NCI-H748 (cell line): Measurements from ENCODE around the gene NME4.

ENCODE experiments used
- DNase-seq: peaks from one replicate; lab custom pipeline; 2025; ENCODE audit not compliant: unreplicated experiment; lab: John Stamatoyannopoulos, UW

The NME4 gene

GRCh38 chr16:363110-363765 is 33.8 kb upstream of the NME4 start:
- no peak for DNase-seq

- DNase-seq, result no peak
Measured at GRCh38 chr16:363766-364490, 33.1 kb upstream of the NME4 start.

DNA sequence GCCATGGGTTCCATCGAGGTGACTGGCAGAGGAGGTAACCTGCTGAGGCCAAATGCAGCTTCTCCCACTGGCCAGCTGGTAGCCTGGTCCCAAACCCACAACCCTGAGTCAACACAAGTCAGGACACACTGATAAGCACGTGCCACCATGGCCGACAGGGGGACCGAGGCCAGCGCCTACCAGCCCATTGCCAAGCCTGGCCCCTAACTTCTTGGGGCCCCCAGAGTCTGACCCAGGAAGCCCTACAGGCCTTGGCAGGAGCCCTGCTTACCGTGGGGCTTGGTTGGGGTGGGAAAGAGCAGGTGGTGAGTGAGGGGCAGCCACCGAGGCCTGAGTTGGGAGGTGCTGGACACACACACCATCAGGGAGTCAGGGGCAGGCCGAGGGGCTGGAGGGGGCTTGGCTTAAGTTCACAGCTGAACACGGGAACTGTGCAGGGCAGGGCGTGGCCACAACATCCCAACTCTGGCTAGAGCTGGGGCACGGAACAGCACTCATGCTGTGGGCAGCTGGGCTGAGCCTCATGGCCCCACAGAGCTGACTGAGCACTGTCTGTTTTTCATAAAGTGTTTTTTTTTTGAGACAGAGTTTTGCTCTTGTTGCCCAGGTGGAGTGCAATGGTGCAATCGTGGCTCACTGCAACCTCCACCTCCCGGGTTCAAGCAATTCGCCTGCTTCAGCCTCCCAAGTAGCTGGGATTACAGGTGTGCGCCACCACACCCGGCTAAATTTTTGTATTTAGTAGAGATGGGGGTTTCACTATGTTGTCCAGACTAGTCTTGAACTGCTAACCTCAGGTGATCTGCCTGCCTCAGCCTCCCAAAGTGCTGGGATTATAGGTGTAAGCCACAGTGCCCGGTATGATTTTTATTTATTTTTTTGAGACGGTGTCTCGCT is 32.2 kb upstream of the NME4 start:
- no peak for DNase-seq

DNA sequence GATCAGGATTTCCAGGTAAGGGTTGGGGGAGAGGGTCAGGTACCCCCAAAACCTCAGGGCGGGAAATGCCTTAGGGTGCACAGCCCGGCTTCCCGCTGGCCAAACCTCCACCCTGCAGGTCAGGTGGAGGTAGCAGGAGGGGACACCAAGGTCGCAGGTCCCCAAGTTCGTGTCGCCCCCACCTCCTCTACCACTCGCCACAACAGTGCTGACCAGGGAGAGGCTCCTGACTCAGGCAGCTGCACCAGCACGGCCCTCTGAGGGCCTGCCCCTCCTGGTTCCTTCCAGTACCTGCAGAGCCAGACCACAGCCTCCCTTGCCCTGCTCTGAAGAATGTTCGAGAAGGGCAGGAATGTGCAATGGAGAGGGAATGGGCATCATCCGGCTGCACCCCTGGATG is 30.5 kb upstream of the NME4 start:
- DNase-seq, result no peak

GRCh38 chr16:367333-367903 is 29.6 kb upstream of the NME4 start:
- DNase-seq, result no peak

GRCh38 chr16:368388-369158 is 28.4 kb upstream of the NME4 start:
- no peak for DNase-seq

DNA sequence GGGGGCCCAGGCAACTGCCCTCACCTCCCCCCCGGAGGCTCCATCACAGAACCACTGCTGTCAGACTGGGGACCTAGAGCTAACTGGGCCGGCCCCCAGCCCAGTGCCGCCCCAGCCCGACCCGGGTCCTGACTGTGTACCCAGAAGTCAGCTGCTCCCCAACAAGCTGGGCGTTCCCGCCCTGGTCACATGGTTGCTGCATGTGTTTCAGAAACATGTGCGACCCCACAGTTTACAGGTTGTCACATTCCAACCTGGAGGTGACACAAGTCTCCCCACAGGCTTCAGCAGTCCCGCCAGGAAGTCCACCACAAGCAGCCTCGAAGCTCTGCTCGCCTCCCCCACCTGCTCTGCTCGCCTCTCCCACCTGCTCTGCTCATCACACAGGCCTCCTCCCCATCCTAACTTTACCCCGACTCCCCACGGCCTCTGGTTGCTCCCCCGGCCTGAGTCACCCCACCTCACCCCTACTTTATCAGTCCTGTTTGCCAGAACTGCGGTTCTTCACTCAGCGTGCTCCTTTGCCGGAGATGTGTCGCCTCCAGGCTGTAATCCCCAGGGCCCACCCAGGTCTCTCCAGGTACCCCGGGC is 27.6 kb upstream of the NME4 start:
- no peak for DNase-seq

DNA sequence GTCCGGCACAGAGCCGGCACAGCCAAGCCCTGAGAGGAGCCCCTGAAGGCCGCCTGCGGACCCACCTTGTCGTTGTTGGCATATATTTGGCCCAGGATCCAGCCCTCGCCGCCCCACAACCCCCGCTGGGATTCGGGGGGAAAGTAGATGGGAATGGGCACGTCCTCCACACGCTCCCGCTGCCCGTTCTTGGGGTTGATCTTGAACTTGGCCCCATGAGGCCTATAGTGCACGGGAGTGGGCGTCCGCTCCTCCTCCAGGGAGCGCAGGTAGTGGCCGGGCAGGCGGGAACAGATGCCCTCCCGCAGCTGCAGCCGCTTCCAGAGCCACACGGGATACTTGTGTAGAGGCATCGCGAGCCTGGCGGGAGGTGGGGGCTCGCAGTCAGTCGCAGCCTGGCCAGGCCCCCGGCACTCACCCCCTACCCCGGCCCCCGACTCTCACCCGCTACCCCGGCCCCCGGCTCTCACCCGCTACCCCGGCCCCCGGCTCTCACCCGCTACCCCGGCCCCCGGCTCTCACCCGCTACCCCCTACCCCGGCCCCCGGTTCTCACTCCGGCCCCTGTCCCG is 27.0 kb upstream of the NME4 start:
- DNase-seq, result no peak

GRCh38 chr16:370443-370842 is 26.6 kb upstream of the NME4 start, which contains the start of gene MRPL28:
MRPL28 (minus strand) TSS chr16:370538; CDS start chr16:370218, 320 bp downstream.
- peak; percentile 89 for DNase-seq

DNA sequence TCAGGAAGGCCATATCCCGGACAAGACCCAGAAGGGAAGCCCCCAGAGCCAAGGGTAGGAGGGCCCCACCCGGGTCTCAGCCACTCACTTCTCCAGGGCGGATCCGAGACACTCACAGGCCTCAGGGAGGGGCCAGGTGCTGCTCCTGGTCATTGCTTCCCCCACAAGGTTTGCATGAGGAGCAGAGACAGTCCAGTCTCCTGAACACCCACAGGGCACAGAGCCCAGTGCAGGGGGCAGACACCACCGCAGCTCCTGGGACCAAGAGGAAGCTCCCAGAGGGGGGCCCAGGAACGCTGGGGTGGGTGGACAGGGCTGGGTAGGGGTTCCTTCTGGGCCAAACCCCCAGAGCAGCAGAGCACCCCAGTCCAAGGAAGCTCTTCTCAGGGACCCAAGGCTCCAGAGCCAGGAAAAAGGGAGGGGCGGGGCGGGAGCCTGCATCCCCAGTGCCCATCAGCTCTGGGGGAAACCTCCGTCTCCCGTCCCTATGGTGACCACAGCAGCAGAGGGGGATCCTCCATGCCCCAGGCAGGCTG is 26.0 kb upstream of the NME4 start:
- no peak for DNase-seq

DNA sequence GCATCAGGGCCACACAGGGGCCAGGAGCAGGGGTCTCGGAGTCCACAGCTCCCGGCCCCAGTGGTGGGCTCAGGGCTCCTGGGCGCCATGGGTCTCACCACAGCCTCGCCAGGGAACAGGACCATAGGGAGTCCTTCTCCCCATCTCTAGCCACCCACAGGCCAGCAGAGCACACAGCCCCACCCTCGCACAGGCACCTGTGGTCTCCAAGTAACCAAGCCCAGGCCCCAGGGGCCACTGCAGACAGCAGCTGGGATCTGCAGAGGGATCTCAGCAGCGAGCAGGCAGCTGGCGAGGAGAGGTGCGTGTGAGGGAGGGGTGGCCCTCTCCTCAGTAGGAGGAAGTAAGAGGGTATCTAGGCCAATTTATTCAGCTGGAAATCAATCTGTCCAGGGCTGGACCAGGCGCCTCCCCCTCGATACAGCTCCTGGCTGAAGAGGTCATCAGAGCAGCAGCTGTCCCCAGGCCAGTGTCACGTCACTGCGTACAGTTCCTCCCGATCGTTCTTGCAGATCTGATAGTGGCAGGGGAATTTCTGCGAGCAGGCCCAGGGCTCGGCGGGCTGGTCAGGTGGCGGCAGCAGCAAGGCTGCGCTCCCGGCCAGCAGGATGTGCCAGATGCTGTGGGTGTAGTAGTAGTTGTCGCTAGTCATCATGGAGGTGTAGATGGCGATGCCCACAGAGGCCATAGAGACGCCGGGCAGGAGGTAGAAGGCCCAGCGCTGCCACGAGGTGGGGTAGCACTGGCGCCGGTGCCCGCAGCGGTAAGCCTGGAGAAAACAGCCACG is 25.3 kb upstream of the NME4 start:
- DNase-seq, result no peak

GRCh38 chr16:372302-372983 is 24.6 kb upstream of the NME4 start:
- DNase-seq, result no peak

DNA sequence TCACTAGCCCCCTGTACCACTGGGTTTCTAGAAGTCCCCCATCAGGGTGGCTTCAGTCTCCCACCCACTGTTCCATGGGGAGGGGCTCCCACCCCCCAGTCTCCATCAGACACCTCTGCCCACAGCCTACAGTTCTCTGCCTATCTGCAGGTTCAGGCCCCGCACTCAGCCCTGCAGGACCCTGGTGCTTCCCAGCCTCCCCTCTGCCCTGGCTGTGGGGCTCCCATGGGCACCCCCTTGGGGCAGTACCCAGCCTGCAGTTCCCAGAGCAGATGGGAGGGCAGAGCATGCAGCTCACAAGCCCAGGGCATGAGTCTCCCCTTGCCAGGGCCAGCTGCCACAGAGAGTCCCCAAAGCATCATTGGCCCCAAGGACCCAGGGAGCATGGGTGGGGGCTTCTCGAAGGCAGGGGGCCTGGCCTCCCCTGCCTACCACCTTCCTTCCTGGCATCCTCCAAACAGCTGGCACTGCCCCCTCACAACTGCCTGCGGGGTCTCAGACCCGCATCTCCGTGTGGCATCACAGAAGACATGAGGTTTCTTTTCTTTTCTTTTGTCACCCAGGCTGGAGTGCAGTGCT is 23.9 kb upstream of the NME4 start:
- no peak for DNase-seq

- DNase-seq, result no peak
Measured at GRCh38 chr16:373848-374615, 23.0 kb upstream of the NME4 start.

GRCh38 chr16:374616-374926 is 22.4 kb upstream of the NME4 start:
- no peak for DNase-seq

GRCh38 chr16:375212-375611 is 21.8 kb upstream of the NME4 start:
- no peak for DNase-seq
